Fibroblast of upper back skin (primary cell): ENCODE measurements around the gene GDPD5.

Experiments
- DNase-seq: peaks from one replicate; pipeline ENCODE4 v3.0.0-alpha.2; 2013

Gene GDPD5

GRCh38 chr11:75490221-75491181 is 35.2 kb downstream of the GDPD5 start:
- DNase-seq, result peak; percentile 69

GRCh38 chr11:75487365-75487764 is 38.4 kb downstream of the GDPD5 start:
- no peak for DNase-seq

GRCh38 chr11:75485742-75486141 is 40.0 kb downstream of the GDPD5 start:
- no peak for DNase-seq

- no peak for DNase-seq
These were observed 42.7 kb downstream of the GDPD5 start for GRCh38 chr11:75482931-75483469.

- no peak for DNase-seq
These were observed 43.7 kb downstream of the GDPD5 start for GRCh38 chr11:75481922-75482606.

GRCh38 chr11:75481223-75481921 is 44.4 kb downstream of the GDPD5 start:
- DNase-seq, result no peak

GRCh38 chr11:75480185-75481175 is 45.3 kb downstream of the GDPD5 start:
- no peak for DNase-seq

- no peak for DNase-seq
These were observed 46.1 kb downstream of the GDPD5 start for GRCh38 chr11:75479597-75480145.

- DNase-seq, result no peak
These were observed 46.8 kb downstream of the GDPD5 start for GRCh38 chr11:75478783-75479596.

GRCh38 chr11:75477614-75477935 is 48.2 kb downstream of the GDPD5 start:
- DNase-seq, result no peak

GRCh38 chr11:75476739-75477613 is 48.8 kb downstream of the GDPD5 start:
- DNase-seq, result no peak

GRCh38 chr11:75475767-75476650 is 49.7 kb downstream of the GDPD5 start:
- peak; percentile 53 for DNase-seq

GRCh38 chr11:75474878-75475766 is 50.6 kb downstream of the GDPD5 start:
- DNase-seq, result peak; percentile 76

GRCh38 chr11:75474240-75474639 is 51.5 kb downstream of the GDPD5 start:
- no peak for DNase-seq

- DNase-seq, result no peak
These were observed 52.1 kb downstream of the GDPD5 start for GRCh38 chr11:75473684-75474083.

GRCh38 chr11:75472081-75472732 is 53.5 kb downstream of the GDPD5 start:
- no peak for DNase-seq
